GM21367 (cell line): Measurements from ENCODE around the gene BAG5.

Experiments used
- ATAC-seq: cut with Tn5 transposase; IDR thresholded peaks from one replicate; pipeline ENCODE4 v1.9.1; 2021; ENCODE audit not compliant: unreplicated experiment

Gene BAG5

DNA sequence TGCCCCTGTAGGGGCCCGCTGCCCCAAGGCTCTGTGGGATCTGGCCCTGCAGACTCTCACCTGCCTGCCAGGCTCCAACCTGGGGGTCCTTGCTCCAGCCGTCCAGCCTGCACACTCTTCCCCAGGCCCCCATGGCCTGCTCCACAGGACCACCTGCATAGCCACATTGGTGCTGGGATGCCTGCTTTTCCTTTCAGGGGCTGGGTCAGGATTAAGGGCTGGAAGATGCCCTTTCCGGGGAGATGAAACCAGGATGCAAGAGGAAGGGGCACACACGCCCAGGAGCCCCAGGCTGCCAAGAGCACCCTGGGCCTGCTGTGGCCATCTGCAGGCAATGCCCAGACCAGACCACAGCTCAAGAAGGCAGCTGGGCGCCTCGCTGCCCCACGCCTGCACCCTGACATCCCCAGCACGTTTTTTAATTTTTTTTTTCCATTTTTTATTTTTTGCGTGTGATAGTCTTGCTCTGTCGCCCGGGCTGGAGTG lies 15.0 kb downstream of the BAG5 start:
- ATAC-seq = no peak

DNA sequence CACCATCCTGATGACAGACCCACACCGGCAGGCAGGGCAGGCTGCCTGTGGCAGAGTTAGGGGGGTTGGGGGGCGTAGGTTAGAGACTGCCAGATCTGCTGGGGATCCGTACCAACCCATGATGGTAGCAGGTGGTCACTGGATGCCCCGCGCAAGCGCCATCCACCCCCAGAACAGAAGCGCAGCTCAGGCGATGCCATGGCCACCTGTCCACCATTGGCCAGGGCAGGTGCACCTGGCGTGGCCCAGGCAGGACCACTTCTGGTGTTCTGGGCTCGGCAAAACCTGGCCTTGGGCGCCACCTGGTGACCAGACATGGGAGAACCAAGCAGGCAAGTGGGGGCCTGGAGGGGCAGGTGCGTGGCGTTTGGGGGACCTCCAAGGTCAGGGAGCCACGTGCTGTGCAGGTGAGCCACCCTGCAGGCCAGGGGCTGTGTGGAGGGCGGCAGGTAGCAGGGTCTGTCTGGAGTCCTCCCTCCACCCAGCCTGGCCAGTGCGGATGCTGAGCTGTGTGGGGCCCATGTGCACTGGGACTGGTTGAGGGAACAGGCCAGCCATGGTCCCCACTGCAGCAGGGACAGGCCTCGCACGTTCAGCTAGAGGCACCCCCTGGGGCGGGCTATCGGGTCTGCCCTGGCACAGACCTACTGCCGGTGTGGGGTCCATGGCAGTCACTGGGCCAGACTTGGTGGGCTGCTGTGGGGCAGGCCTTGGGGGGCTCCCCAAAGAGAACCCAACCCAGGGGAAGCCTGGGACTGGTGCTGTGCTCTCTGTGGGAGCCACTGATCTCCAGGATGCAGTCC lies 15.6 kb downstream of the BAG5 start:
- ATAC-seq = no peak

DNA sequence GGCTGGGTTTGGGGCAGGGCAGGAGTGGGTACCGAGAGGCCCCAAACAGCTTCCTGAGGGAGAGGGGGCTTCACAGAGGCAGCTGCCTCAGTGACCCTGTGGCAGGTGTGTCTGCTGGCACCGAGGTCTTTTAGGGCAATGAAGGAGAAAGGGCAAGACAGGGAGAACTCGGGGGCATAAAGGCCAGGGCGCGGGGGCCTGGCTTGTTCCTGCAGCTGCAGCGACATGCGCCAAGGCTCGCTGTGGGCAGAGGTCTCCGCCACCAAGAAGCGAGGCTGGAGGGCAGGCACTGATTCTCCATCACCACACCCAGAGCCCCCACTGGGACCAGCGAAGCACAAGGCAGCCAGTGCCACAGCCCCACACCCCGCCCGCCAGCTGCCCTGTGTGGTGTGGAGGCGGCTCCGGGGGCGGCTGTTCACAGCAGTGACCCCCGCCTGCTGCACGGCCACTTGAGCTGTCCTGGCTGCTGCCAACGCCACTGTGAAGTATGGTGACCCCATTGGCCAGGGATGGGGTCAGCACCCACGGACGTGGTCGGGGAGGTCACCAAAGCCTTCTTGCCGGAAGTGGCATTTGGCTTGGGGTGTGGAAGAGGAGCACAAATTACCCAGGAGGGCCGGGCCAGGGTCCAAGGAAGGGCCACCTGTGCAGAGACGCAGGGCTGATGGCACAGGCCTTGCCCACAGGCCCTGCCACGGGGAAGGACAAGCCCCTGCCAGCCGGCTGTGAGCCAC lies 16.4 kb downstream of the BAG5 start:
- no peak for ATAC-seq

DNA sequence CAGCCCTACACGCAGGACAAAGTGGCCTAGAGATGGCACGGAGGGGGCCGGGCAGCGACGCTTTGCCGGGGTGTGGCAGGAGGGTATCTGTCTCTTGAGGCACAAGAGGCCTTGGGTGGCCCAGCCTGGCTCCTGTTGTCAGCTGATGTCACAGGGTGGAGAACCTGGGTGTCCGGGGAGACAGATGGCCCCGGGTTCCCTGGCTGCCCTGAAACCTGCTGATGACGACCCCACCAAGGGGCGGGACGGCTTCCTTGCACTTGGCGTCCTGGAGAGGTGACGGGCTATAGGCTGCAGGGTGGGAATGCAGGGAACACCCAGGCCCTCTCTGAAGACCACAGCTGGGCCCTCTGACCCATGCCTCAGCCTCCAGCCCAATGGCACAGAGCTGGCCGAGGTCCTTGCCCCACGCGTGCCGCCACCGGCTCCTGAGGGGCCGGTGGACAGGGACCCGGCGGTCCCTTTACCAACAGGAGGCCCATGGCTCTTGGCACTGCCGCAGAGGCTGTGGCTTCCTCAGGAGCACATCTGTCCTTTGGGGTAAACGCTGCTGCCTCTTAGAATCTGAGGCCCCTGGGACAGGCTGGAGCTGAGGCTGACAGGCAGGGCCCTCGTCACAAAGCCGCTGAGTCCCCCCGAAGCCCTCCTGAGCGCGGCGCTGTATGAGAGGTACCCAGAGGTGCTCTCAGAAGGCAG lies 17.1 kb downstream of the BAG5 start:
- no peak for ATAC-seq

DNA sequence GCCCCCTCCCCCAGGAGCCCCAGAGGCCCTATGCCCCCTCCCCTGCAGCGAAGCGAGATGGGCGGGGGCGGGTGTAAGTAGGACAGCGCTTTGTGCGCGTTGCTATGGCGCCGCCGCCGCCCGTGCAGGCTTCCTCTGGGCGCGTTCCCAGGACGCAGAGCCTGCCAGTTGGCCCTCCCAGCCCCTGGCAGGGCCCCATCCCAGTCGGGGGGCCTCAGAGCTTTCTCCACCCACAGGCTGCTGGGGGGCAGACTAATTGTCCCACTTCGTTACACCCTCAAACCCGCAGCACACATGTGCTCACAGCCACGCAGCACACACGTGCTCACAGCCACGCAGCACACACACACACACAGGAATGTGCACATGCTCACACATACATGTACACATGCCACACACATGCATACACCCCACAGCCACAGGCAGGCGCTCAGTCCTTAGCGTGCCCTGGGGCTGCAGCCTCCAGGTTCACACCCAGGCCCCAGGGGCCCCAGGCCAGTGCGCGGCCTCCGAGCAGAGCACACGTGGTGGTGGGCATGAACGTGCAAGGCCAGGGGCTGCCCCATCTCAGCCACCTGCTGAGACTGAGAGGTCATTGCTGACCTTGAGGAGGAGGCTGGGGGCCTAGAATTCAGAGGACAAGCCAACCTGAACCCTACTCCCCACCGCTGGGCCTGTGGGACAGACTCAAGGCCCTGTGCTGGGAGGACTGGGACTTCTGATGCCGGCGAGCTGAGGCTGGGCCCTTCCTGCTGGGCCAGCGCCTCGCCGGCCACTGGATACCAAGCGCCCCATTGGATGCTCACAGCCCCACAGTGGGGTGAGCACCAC lies 17.9 kb downstream of the BAG5 start:
- ATAC-seq = no peak

DNA sequence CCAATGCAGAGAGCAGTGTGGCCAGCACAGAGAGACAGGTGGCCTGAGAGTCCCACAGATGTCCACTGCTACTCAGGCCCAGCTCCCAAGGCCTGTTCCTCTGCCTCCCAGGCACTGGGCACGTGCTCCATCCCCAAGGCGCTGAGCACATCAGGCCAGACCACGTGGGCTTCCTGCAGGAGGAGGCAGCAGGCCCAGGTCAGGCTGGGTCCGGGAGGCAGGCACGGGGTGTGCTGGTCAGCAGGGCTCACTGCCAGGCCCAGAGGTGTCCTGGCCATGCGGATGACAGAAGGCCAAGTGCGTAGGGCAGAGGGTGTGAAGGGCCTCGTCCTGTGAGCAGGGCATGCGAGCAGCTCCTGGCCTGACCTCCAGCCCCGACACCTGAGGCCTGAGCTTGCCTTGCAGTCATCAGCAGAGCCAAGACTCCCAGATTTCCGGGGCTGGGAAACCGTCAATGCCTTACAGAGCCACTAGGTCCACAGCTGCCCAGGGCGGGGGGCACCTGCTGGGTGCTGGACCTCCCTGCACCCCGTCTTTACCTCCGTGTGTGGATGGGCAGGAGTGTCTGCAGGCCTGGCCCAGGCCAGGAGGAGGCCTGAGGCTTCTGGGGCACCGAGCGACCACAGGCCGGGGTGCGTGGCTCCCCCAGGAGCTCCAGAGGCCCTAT lies 18.6 kb downstream of the BAG5 start:
- ATAC-seq = no peak

DNA sequence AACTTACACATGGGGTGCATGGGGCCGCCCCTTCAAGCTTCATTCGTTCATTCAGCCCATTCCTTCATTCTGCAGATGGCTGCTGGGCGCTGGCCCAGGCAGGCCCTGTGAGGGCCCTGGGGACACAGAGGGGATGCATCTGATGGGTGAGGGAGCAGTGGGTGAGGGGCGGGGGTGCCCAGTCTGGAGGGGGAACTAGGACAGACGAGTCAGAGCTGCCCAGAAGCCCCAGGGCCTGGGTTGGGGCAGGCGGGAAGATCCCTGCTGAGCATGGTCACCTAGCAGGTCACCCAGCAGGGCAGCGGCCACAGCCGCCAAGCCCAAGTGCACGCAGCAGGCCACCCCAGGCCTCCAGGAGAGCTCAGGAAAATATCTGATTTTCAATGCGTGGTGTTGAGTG lies 19.3 kb downstream of the BAG5 start:
- ATAC-seq = no peak

DNA sequence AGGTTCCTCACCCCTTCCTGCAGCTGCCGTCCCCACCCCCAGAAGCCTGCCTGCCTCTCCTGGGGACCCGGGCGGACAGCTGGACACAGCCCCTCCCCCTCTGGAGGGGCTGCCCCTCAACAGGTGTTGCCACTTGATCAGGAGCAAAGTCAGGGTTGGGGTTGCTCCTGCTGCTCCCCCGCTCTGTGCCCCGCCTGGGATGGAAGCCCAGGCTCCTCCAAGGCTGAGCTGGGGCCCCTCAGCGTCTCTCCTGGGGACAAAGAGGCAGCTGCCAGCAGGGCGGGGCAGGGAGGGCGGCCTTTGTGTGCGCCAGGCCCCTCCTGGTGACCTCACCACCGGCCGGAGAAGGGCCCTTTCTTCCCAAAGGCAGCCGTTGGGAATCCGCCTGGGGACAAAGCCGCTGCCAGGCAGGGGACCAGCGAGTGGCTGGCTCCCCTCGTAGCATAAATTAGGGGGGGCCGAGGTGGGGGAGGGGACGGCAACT lies 19.8 kb downstream of the BAG5 start:
- ATAC-seq = no peak

DNA sequence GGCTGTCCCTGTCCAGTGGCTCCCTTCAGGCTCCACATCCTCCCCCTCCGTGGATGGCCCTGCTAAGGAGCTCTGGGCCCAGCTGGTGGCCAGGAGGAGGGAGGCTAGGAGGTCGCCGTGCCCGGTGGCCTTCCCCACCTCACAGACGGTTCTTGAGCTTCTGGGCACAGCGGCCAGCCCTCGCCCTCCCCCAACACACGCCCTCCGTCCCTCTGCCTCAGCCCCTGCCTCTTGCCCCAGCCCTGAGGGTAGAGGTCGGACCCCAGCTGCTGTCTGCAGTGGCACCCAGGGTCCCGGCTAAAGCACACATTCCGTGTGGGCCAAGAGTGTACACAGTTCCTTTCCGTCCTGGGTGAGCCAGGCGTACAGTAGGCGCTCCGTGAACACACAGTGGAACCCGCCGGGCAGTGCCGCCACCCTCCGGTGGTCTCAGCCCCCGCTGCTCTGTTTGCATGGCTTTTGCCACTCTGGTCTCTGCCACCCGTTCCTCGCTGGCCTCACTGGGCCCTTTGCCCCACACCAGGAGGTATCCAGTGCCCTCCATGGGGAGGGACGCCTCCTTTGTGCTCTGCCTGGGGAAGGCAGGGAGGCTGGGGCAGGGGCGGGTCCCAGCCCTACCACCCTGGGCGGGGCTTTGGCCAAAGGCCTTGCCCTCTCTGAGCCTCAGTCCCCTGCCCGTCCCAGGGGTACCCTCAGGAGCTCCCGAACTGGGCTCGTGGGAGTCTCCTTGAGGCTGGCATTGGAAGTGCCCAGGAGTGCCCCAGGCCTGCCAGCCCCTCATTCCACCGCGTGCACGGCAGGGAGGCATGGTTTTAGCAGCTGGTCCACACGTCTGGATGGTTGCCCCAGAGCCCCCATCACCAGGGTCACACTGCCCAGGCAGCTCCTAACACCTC lies 20.5 kb downstream of the BAG5 start:
- ATAC-seq = no peak

DNA sequence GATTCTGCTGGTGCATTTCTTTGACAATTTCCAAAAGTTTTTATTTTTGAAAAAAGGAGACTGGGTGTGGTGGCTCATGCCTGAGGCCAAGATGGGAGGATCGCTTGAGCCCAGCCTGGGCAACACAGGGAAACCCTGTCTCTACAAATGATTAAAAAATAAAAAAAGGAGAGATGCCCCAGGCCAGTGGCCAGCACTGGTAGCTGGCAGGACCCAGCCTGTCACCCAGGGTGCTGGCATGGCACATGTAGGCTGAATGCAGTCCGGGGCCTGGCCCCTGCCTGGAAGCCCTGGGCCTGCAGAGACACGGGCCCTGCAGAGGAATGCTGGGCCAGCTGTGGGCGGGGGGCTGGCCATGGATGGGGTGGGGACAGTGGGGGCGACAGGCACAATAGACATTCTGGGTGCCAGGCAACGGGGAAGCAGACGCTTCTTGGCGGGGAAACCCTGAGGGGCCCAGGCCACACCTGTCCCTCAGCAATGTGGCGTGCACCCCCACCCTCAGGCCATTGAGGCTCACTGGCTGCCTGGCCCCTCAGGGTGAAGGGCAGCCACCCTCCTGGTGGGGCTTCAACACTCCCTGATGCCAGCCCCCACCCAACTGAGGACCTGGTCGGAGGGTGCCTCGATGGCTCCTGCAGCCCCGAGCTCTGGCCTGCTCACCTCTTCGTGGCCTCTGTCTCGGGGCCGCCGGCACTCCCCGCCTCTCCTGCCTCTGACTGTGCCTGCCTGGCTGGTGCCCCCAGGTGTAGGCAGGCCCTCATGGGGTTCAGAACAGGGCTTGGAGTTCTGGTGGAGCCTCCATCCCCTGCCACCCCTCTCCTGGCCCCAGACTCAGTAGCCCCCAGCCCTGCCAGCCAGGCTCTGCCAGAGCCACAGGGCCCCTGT lies 21.4 kb downstream of the BAG5 start:
- ATAC-seq = no peak

DNA sequence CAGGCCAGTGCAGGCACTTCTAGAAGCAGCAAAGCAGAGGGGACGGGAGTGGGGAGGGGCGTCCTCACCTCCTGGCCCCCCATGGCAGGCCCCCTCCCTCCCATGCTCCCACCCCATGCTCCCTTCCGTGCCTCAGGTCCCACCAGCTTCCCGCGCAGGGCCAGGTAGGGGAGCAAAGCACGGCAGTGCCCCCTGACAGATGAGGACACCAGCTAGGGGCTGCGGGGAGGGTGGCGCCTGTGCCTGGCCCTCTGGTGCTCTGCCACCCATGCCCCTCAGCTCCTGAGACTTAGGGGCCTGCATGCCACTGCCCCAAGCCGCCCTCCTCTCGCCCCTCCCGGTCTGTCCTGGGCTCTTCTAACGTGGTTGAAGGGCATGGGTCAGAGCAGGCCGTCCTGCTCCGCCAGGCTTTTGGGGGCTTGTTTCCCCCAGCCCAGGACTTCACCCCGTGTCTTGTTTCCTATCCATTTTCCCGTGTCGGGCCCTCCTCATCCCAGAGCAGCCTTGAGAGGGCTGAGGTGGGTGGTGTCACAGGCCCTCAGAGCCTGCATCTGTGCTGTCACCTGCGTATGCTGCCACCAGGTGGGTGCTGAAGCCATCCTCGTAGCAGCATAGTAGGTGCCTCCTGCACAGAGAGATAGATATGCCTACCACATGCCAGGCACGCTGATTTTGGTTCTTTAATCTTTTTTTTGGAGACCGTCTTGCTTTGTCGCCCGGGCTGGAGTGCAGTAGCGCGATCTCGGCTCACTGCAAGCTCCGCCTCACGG lies 23.2 kb downstream of the BAG5 start:
- ATAC-seq = no peak

DNA sequence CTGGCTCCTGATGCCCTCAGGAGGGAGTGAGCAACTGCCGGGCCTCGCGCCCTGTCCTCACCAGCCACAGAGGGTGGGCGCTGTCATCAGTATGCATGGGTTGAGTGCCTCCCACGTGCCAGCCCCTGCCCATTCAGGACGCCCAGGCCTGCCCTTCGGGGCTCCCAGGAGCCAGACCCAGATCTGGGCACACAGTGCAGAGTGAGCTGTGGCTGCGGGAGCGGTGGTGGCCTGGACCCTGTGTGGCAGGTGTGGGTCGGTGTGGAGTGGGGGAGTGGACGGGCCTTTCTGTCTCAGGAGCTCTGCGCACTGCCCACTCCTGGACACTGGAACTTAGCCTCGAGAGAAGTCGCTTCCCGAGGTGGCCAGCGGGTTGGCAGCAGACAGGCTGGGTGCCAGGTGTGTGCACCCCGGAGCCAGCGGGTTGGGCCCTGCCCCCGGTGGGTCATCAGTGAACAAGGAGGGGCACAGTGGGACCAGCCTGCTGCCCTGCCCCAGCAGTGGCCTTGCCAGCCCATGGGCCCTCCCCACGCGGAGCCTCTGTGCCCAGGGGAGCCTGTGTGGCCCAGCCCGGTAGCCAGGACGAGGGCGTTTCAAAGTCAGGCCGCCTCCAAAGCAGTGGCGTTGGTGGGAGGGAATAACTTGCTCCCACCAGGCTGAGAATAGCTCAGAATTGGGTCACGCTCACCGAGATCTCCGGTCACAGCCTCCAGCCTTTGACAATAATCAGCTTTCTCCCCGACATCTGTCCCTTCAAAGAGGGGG lies 24.0 kb downstream of the BAG5 start:
- no peak for ATAC-seq

DNA sequence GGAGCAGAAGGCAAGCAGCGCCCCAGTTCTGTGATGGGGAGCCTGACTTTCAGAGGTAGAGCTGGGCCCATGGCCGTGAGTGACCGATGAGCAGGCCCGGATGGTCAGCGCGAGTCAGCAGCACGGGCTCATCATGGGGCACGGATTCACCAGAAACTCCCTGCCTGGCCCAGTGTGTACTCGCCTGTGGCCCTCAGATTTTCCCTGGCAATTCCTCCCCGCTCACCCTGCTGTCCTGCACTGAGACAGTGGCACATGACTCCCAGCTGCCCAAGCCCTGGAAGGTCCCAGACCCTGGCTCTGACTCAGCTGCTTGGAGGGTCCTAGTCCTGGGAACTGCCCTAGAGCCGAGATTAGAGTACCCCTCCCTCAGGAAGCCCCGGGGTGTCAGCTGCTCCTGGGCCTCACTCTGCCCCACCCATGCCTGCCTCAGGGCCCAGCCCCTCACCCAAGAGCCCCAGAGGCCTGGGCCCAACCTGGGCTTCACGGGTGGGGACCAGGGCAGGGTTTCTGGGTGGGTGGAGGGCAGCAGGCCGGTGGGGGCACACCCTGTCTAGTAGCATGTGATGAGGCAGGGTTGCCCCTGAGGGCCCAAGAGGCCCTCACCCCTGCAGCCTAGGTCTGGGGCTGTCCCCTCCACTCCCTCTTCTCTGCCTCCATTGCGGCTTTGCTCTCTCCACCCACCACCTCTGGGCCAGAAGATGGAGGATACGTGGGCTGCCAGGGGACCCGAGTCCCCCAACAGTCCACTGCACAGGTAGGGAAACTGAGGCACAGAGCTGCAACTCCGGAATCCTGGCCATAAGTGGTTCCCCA lies 25.1 kb downstream of the BAG5 start:
- no peak for ATAC-seq

DNA sequence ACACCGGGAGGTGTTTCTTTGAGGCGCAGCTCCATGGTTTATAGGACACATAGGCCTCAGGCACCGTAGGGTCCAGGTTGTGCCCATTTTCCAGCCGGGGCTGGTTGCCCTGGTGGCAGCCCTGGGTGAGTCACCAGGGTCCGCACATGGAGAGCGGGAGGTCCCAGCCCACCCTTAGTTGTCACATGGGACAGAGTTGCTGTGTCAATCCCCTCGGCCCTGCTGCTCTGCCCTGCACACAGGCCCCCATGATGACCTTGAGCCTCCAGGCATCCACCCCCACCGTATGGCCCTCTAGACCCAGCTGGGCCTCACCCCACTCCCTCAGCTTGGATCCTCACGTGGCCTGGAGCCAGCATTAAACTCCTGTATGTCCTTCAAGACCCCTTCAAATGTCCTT lies 25.8 kb downstream of the BAG5 start:
- no peak for ATAC-seq

DNA sequence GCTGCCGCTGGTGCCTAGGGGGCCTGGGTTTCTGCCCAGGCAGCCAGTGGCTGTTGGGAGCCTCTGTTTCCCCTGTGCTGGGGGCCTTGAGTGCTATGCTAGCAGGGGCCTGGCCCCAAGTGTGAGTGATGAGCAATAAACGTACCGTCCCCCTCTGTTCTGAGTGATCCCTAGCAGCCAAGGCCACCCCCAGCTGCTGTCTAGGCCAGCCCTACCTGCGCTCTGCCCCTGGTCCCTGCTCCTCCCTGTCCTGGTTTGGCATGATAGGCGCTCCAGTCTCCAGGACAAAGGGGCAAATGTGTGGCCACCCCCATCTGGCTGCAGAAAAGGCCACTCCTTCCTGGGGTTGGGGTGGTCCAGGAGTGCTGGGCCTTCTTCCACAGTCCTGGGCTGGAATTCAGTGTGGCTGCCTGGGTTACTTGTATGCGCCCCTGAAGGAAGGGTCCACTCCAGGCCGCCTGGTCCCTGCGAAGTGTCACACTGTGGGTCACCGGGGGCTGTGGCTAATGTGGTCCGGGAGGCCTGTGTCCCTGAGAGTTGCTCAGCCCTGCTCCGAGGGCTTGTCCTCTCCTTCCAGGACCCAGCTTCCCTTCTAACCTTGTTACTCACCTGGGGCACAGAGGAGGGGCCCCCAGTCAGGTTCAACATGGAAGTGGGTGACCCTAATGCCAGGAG lies 26.4 kb downstream of the BAG5 start:
- no peak for ATAC-seq
